ENCODE measurements around the gene CHST2. TPM values are rescaled to one million over a fixed set of nuclear protein-coding genes. Genes with fewer than 3 reads are reported as not detected.

The CHST2 gene
- total RNA-seq, 2 experiments from 2014 or later = 6.0 to 6.9 TPM

DNA sequence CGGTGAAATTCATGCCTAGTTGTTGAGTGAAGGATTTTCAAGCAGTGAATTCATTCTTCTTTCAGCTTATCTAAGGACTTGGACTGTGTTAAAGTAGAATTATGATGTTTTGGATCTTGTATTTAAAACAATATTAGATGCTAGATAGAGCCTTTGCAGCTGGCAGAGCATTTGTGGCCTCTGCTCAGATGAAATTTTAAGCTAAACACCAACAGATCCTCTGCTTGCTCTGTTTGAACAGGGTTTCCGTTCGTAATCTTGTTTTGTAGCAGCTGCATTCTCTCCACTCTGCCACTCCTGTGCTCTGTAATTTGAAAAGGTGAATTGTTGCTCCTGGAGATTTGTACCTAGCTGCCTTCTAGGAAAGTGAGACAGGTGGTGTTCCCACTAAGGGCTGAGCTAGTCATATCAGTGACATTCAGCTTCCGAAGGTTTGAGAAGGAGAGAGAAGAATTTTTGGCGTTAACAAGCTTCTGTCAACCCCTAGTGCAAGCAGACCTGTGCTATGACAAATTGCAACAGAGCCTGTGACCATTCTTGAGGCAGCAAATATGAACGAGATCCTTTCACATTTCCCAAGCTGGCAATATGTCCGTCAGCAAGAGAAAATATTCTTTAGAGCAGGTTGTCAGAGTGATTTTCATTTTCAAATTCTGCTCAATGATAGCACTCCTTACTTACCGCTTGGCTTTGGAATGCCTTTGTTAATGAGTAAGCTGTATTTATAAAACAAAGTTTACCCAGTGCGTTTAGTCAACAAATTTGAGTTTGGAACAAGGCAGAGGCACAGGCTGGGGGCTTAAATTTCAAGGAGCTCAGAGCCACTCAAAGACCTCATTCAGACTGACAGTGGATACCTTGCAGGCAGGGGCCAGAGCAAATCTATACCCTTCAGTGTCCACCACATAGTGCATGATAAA is 5.3 kb downstream of the CHST2 start:
- no peaks in the 10 kb centered on the region for H3K27me3 Mint-ChIP-seq
- CTCF ChIA-PET = interaction anchor here (0.8 to 2.4 kb wide), 9 partner anchors 8 to 212 kb away, joined by 3 to 8 read pairs (median 3); no protein-coding TSS in a partner anchor
- TF ChIP-seq, protein P1, sequence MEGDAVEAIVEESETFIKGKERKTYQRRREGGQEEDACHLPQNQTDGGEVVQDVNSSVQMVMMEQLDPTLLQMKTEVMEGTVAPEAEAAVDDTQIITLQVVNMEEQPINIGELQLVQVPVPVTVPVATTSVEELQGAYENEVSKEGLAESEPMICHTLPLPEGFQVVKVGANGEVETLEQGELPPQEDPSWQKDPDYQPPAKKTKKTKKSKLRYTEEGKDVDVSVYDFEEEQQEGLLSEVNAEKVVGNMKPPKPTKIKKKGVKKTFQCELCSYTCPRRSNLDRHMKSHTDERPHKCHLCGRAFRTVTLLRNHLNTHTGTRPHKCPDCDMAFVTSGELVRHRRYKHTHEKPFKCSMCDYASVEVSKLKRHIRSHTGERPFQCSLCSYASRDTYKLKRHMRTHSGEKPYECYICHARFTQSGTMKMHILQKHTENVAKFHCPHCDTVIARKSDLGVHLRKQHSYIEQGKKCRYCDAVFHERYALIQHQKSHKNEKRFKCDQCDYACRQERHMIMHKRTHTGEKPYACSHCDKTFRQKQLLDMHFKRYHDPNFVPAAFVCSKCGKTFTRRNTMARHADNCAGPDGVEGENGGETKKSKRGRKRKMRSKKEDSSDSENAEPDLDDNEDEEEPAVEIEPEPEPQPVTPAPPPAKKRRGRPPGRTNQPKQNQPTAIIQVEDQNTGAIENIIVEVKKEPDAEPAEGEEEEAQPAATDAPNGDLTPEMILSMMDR (IDR thresholded peaks at IDR 0.05) = no peak
- no peak for DNase-seq
- H3K36me3 Mint-ChIP-seq (ENCODE audit: low read depth) = peaks cover 4% of the 10 kb centered on the region
- H3K27ac Mint-ChIP-seq = peak overlapping the region; percentile 19
- H3K4me1 Mint-ChIP-seq (ENCODE audit: low read depth) = peaks cover 47% of the 10 kb centered on the region
- intact Hi-C loops (cut with micrococcal nuclease) = loop anchor here (5.0 to 10.0 kb wide), 4 partner anchors 47 to 520 kb away; no protein-coding TSS in a partner anchor
- ATAC-seq = no peak
- peak overlapping the region; percentile 52 for H3K4me3 Mint-ChIP-seq
- H3K9me3 Mint-ChIP-seq = no peaks in the 10 kb centered on the region
- POLR2A ChIA-PET = interaction anchor here (0.8 kb wide), 1 partner anchor 11 kb away, joined by 3 read pairs; no protein-coding TSS in a partner anchor

DNA sequence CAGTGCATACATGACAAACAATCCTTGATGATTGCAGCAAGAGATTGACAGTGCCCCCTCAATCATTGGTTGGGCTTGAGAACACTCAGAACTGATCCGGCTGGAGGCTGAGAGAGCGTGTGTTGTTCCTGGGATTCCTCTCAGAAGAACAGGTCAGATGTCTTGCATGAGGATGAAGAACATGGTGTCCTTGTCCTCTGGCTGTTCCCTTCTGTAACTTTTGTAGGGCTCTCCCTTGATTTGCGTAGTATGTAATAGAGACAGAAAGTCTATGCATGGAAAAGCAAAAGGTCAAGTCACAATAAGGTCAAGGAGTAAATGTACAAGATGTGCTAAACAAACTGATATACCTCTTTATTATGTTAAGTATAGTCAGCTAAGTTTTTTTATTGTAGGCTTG is 8.2 kb downstream of the CHST2 start:
- no peaks in the 10 kb centered on the region for H3K9me3 Mint-ChIP-seq
- TF ChIP-seq, protein P1 (IDR thresholded peaks at IDR 0.05) = no peak
- ATAC-seq (no peak), DNase-seq (no peak)
- CTCF ChIA-PET = interaction anchor here (0.6 kb wide), 1 partner anchor 182 kb away, joined by 3 read pairs; no protein-coding TSS in a partner anchor
- POLR2A ChIA-PET = no interaction called here
- H3K4me1 Mint-ChIP-seq (ENCODE audit: low read depth) = peaks cover 44% of the 10 kb centered on the region
- intact Hi-C loops (cut with micrococcal nuclease) = loop anchor here (10.0 kb wide), 3 partner anchors 157 to 517 kb away; no protein-coding TSS in a partner anchor
- no peak overlapping the region for H3K27ac Mint-ChIP-seq
- H3K27me3 Mint-ChIP-seq = no peaks in the 10 kb centered on the region
- H3K4me3 Mint-ChIP-seq = no peak overlapping the region
- no peaks in the 10 kb centered on the region for H3K36me3 Mint-ChIP-seq (ENCODE audit: low read depth)

DNA sequence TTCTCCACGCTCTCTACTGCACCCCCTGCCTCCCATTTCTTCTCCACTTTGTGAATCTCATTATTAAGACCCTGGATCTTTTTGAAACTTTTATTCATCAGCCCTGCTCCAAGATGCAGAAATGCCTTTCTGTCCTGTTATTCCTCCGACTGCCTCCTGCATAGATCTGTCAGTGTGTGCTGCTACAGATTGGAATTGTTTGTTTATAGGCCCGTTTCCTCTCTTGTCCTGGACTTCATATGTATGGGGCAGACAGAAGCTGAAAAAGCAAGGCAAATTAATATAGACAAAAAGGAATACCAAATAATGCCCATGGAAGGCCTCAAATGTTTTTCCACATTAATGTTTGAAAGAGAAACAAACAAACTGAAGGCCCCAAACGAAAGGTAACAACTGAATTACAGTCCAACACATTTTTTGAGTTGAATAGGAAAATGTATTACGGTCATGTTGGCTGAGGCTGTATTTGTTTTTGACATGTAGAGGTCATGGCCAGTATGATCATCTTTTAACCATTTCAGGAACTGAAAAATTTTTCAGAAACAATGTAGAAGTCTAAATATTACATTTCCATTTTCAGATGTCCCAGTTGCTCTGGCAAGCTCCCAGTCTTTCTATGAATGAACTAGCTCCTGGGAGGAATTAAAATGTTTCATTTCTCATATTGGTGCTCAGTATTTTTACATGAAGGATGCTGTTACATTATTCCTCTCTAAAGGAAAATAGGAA is 8.8 kb downstream of the CHST2 start:
- no peak for DNase-seq
- H3K36me3 Mint-ChIP-seq (ENCODE audit: low read depth) = no peaks in the 10 kb centered on the region
- peaks cover 40% of the 10 kb centered on the region for H3K4me1 Mint-ChIP-seq (ENCODE audit: low read depth)
- H3K27ac Mint-ChIP-seq = no peak overlapping the region
- ATAC-seq = no peak
- POLR2A ChIA-PET = no interaction called here
- no peak overlapping the region for H3K4me3 Mint-ChIP-seq
- TF ChIP-seq, protein P1 (IDR thresholded peaks at IDR 0.05) = no peak
- intact Hi-C loops (cut with micrococcal nuclease) = loop anchor here (10.0 kb wide), 3 partner anchors 156 to 516 kb away; no protein-coding TSS in a partner anchor
- no peaks in the 10 kb centered on the region for H3K27me3 Mint-ChIP-seq
- H3K9me3 Mint-ChIP-seq = no peaks in the 10 kb centered on the region
- CTCF ChIA-PET = interaction anchor here (0.5 to 0.6 kb wide), 2 partner anchors 69 to 182 kb away, joined by 3 read pairs; no protein-coding TSS in a partner anchor

DNA sequence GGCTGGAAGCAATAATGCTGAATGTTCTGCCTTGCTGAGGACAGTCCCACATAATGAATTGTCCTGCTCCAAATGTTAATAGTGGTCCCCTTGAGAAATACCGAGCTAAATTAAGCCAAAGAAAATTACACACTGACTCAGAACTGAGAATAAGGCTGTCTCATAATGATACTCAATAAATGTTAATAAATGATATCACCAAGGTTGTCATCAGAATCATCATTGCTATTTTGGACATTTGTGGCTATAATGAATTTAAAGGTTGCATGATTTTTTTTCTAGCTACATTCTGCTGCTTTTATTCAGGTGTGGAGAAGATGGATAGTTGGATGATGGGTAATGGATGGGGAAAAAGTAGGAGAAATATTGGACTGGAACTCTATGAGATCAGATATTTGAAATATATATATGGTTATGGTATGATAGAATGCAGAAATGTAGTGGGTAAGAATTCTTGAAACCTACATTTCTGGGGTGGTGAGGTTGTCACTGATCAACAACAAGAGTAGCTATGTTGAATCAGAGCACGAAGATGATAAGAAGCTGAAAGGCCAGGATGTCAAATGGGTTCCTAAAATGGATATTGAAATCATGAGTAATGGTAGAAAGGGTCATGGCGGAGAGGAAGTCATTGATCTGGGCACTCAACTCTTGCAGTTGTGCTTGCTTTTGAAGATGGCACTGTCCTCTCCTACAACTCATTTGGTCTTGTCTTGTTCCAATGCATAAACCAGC is 12.8 kb downstream of the CHST2 start:
- ATAC-seq (peak; percentile 20), DNase-seq (no peak)
- CTCF ChIA-PET = interaction anchor here (1.0 to 2.1 kb wide), 4 partner anchors 8 to 542 kb away, joined by 3 to 6 read pairs (median 4); no protein-coding TSS in a partner anchor
- Mint-ChIP-seq H3K4me3 (no peak overlapping the region), H3K4me1 (ENCODE audit: low read depth) (peaks cover 22% of the 10 kb centered on the region), H3K9me3 (no peaks in the 10 kb centered on the region), H3K27me3 (no peaks in the 10 kb centered on the region), H3K36me3 (ENCODE audit: low read depth) (no peaks in the 10 kb centered on the region), H3K27ac (no peak overlapping the region)
- POLR2A ChIA-PET = no interaction called here
- intact Hi-C loops (cut with micrococcal nuclease) = no loop called here
- TF ChIP-seq, protein P1 (IDR thresholded peaks at IDR 0.05) = no peak
